PC-3 (cell line): Measurements from ENCODE around the gene XG. TPM values are rescaled to one million over a fixed set of nuclear protein-coding genes. Genes with fewer than 3 reads are reported as not detected.
"Not testable (repeated sequence)": the region's sequence is repeated elsewhere in the genome, so short reads cannot be mapped to it uniquely, and the experiment has no call there.

ENCODE experiments used
- ATAC-seq: fragments of 200-7000 bp; cut with Tn5 transposase; 2 replicates; pipeline ENCODE4 v1.9.1; 2020; ENCODE audit warnings: mild to moderate bottlenecking, moderate library complexity
- BruUV-seq: library from RNA; stranded (reverse); fragments of 400-500 nt; replicated peaks from 2 replicates; lab custom pipeline; 2021; lab: Mats Ljungman, UMichigan
- CTCF ChIA-PET: fragments of 300-600 bp; sonication (Branson Sonifier 250); formaldehyde crosslinking; loops from one replicate; lab custom pipeline; 2022; ENCODE audit warnings: antibody characterized with exemption; lab: Charles Lee
- POLR2A ChIA-PET: fragments of 300-600 bp; sonication (Branson Sonifier 250); formaldehyde crosslinking; loops from one replicate; lab custom pipeline; 2022; ENCODE audit warnings: antibody characterized with exemption; ENCODE audit not compliant: unreplicated experiment; lab: Charles Lee
- DNase-seq: peaks from one replicate; pipeline ENCODE4 v3.0.0-alpha.2; 2015
- H2AFZ ChIP-seq: fragments of 300-600 bp; sonication (generic); 2 replicates; pipeline ENCODE4 v1.6.0; 2016; ENCODE audit warnings: antibody characterized with exemption, low read length
- H3F3A ChIP-seq: fragments of 300-600 bp; sonication (generic); one replicate; pipeline ENCODE4 v1.6.0; 2017; ENCODE audit warnings: antibody characterized with exemption, low read length, control low read depth, mild to moderate bottlenecking; ENCODE audit not compliant: unreplicated experiment
- H3K27ac ChIP-seq: fragments of 300-600 bp; sonication (generic); 2 replicates; pipeline ENCODE4 v1.5.1; 2016; ENCODE audit warnings: mild to moderate bottlenecking, low read length
- H3K27me3 ChIP-seq: fragments of 300-600 bp; sonication (generic); 2 replicates; pipeline ENCODE4 v1.6.1; 2016; ENCODE audit warnings: low read length, mixed read lengths
- H3K36me3 ChIP-seq: fragments of 300-600 bp; sonication (generic); 2 replicates; pipeline ENCODE4 v1.6.1; 2016; ENCODE audit warnings: low read depth, mixed run types, low read length, mixed read lengths
- H3K4me1 ChIP-seq: fragments of 300-600 bp; sonication (generic); 2 replicates; pipeline ENCODE4 v1.5.1; 2016; ENCODE audit warnings: low read length; ENCODE audit not compliant: insufficient read depth
- H3K4me2 ChIP-seq: fragments of 300-600 bp; sonication (generic); 2 replicates; pipeline ENCODE4 v1.6.0; 2016; ENCODE audit warnings: low read length
- H3K4me3 ChIP-seq: fragments of 300-600 bp; sonication (generic); 2 replicates; pipeline ENCODE4 v1.5.1; 2016; ENCODE audit warnings: mild to moderate bottlenecking, low read length, mixed read lengths
- H3K79me2 ChIP-seq: fragments of 300-600 bp; sonication (generic); 2 replicates; pipeline ENCODE4 v1.6.1; 2017; ENCODE audit warnings: low read length, mixed read lengths
- H3K9ac ChIP-seq: fragments of 300-600 bp; sonication (generic); 2 replicates; pipeline ENCODE4 v1.6.0; 2016; ENCODE audit warnings: mild to moderate bottlenecking, low read length
- H3K9me2 ChIP-seq: fragments of 300-600 bp; sonication (generic); replicated peaks from 2 replicates; pipeline ENCODE4 v1.6.1; 2016; ENCODE audit warnings: mixed run types, low read length, mixed read lengths
- H3K9me3 ChIP-seq: fragments of 300-600 bp; sonication (generic); 2 replicates; pipeline ENCODE4 v1.6.1; 2016; ENCODE audit warnings: low read length, mixed read lengths
- H4K20me1 ChIP-seq: fragments of 300-600 bp; sonication (generic); 2 replicates; pipeline ENCODE4 v1.6.1; 2016; ENCODE audit warnings: low read length, mixed read lengths
- CTCF ChIP-seq: fragments of 300-600 bp; sonication (generic); conservative IDR thresholded peaks from 2 replicates; pipeline ENCODE4 v1.5.1; 2017; ENCODE audit warnings: antibody characterized with exemption, low read depth, mild to moderate bottlenecking, low read length
- EZH2 ChIP-seq: fragments of 300-600 bp; sonication (generic); IDR thresholded peaks from one replicate; pipeline ENCODE4 v1.6.1; 2017; ENCODE audit warnings: antibody characterized with exemption, mild to moderate bottlenecking, low read length; ENCODE audit not compliant: unreplicated experiment
- EZH2phosphoT487 ChIP-seq: fragments of 300-600 bp; sonication (generic); IDR thresholded peaks from 2 replicates; pipeline ENCODE4 v1.6.1; 2018; ENCODE audit warnings: mild to moderate bottlenecking, antibody characterized with exemption, low read length, borderline replicate concordance
- intact Hi-C: fragments of 100-400 bp; cut with micrococcal nuclease; formaldehyde crosslinking; loops from 2 replicates; pipeline ENCODE4 v1.9.0; 2023
- total RNA-seq: library from RNA; depleted of rRNA; stranded (reverse); fragments of >200 nt; gene quantifications from 2 replicates; pipeline ENCODE4 v1.2.3, GENCODE V29; 2014

XG gene
- total RNA-seq, 1 experiment from 2014 or later: not detected

GRCh38 chrX:2789569-2789968, 37.7 kb downstream of the XG start:
- H3K79me2 ChIP-seq: no peaks in the 10 kb centered on the region
- H3K4me1 ChIP-seq: no peaks in the 10 kb centered on the region
- H3K27ac ChIP-seq: no peak overlapping the region
- H3K27me3 ChIP-seq: peaks cover 7% of the 10 kb centered on the region; the same call in 1 of the 2 replicates
- ATAC-seq (no peak), DNase-seq (no peak)
- no peak overlapping the region for H2AFZ ChIP-seq
- TF ChIP-seq EZH2 (no peak), EZH2phosphoT487 (no peak), CTCF (no peak)
- no peak overlapping the region for H3K4me2 ChIP-seq
- no peaks in the 10 kb centered on the region for H3K9me3 ChIP-seq
- no TSS peak for BruUV-seq
- H3K36me3 ChIP-seq: no peaks in the 10 kb centered on the region
- H3K9ac ChIP-seq: no peak overlapping the region
- no peaks in the 10 kb centered on the region for H3F3A ChIP-seq
- ChIA-PET POLR2A (no interaction called here), CTCF (no interaction called here)
- no peaks in the 10 kb centered on the region for H3K9me2 ChIP-seq
- intact Hi-C loops: no loop called here
- H4K20me1 ChIP-seq: no peaks in the 10 kb centered on the region
- no peak overlapping the region for H3K4me3 ChIP-seq

GRCh38 chrX:2793752-2794151, 41.9 kb downstream of the XG start:
- peaks cover 7% of the 10 kb centered on the region; the same call in 1 of the 2 replicates for H3K27me3 ChIP-seq
- POLR2A ChIA-PET: no interaction called here
- CTCF ChIA-PET: no interaction called here
- BruUV-seq: no TSS peak
- TF ChIP-seq EZH2phosphoT487: no peak
- TF ChIP-seq CTCF: no peak
- TF ChIP-seq EZH2: no peak
- intact Hi-C loops: no loop called here
- H3K4me1 ChIP-seq: no peaks in the 10 kb centered on the region
- H3K36me3 ChIP-seq: no peaks in the 10 kb centered on the region
- DNase-seq (no peak), ATAC-seq (no peak)
- no peaks in the 10 kb centered on the region for H3F3A ChIP-seq
- H3K27ac ChIP-seq: no peak overlapping the region
- H3K9ac ChIP-seq: no peak overlapping the region
- H3K4me2 ChIP-seq: no peak overlapping the region
- no peak overlapping the region for H3K4me3 ChIP-seq
- no peaks in the 10 kb centered on the region for H4K20me1 ChIP-seq
- H3K79me2 ChIP-seq: no peaks in the 10 kb centered on the region
- H3K9me3 ChIP-seq: no peaks in the 10 kb centered on the region
- H3K9me2 ChIP-seq: no peaks in the 10 kb centered on the region
- no peak overlapping the region for H2AFZ ChIP-seq

- intact Hi-C loops: no loop called here
- Histone ChIP-seq H3K27ac (no peak overlapping the region), H3K9me3 (no peaks in the 10 kb centered on the region), H2AFZ (no peak overlapping the region), H3K4me3 (no peak overlapping the region), H4K20me1 (no peaks in the 10 kb centered on the region), H3K27me3 (peaks cover 7% of the 10 kb centered on the region; the same call in 1 of the 2 replicates), H3K9me2 (no peaks in the 10 kb centered on the region), H3K9ac (no peak overlapping the region), H3K4me1 (no peaks in the 10 kb centered on the region), H3K36me3 (no peaks in the 10 kb centered on the region), H3K79me2 (no peaks in the 10 kb centered on the region), H3K4me2 (no peak overlapping the region), H3F3A (no peaks in the 10 kb centered on the region)
- POLR2A ChIA-PET: no interaction called here
- CTCF ChIA-PET: no interaction called here
- no peak for DNase-seq
- TF ChIP-seq EZH2phosphoT487: no peak
- TF ChIP-seq CTCF: no peak
- no peak for TF ChIP-seq EZH2
- no peak for ATAC-seq
- no TSS peak for BruUV-seq
These were observed 42.5 kb downstream of the XG start for GRCh38 chrX:2794336-2794735.

GRCh38 chrX:2796808-2797207, 45.0 kb downstream of the XG start:
- ATAC-seq, H2AFZ ChIP-seq, POLR2A ChIA-PET, H3K4me2 ChIP-seq, H4K20me1 ChIP-seq, H3K27ac ChIP-seq, H3K27me3 ChIP-seq, H3K4me3 ChIP-seq, intact Hi-C loops, CTCF ChIA-PET, H3K36me3 ChIP-seq, H3K9me2 ChIP-seq, BruUV-seq, H3K9ac ChIP-seq, H3K79me2 ChIP-seq, DNase-seq, H3K4me1 ChIP-seq, H3F3A ChIP-seq, H3K9me3 ChIP-seq: not testable (repeated sequence)
